ENCODE measurements around the gene AQP12B.

The AQP12B gene

DNA sequence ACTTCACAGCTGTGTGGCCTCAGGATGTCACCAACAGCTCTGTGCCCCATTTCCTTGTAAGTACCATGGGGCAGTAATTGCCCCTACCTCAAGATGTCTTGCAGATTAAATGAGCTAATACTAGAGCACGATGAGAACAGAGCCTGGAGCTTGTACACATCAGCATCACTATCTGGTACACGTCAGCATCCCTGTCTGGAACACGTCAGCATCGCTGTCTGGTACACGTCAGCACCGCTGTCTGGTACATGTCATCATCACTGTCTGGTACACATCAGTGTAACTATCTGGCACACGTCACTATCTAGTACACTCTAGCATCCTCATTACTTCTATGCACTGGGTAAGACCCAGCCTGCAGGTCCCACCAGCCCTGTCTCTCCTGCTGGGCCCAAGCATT lies 46.1 kb upstream of the AQP12B start:
- peaks cover 10% of the 10 kb centered on the region; the same call in 1 of the 2 replicates for H3K27me3 ChIP-seq (ENCODE audit: insufficient read depth, low read depth)
- no peaks in the 10 kb centered on the region for H3K79me2 ChIP-seq (ENCODE audit: insufficient read depth, low read depth)
- no peaks in the 10 kb centered on the region for H4K20me1 ChIP-seq (ENCODE audit: insufficient read depth)
- no peaks in the 10 kb centered on the region for H3K4me1 ChIP-seq (ENCODE audit: low read depth, poor library complexity, severe bottlenecking)
- H3K36me3 ChIP-seq (ENCODE audit: insufficient read depth): no peaks in the 10 kb centered on the region
- TF ChIP-seq, protein P1, sequence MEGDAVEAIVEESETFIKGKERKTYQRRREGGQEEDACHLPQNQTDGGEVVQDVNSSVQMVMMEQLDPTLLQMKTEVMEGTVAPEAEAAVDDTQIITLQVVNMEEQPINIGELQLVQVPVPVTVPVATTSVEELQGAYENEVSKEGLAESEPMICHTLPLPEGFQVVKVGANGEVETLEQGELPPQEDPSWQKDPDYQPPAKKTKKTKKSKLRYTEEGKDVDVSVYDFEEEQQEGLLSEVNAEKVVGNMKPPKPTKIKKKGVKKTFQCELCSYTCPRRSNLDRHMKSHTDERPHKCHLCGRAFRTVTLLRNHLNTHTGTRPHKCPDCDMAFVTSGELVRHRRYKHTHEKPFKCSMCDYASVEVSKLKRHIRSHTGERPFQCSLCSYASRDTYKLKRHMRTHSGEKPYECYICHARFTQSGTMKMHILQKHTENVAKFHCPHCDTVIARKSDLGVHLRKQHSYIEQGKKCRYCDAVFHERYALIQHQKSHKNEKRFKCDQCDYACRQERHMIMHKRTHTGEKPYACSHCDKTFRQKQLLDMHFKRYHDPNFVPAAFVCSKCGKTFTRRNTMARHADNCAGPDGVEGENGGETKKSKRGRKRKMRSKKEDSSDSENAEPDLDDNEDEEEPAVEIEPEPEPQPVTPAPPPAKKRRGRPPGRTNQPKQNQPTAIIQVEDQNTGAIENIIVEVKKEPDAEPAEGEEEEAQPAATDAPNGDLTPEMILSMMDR (conservative IDR thresholded peaks at IDR 0.05; ENCODE audit: low read depth, low read length): no peak
- H3K9ac ChIP-seq: no peak overlapping the region
- no peak overlapping the region for H3K4me3 ChIP-seq (IDR thresholded peaks at IDR 0.05; ENCODE audit: insufficient read depth, low read depth, low read length)
- no peak overlapping the region for H3K4me2 ChIP-seq
- H3K27ac ChIP-seq: no peak overlapping the region
- no peak overlapping the region for H2AFZ ChIP-seq (ENCODE audit: low read depth)

DNA sequence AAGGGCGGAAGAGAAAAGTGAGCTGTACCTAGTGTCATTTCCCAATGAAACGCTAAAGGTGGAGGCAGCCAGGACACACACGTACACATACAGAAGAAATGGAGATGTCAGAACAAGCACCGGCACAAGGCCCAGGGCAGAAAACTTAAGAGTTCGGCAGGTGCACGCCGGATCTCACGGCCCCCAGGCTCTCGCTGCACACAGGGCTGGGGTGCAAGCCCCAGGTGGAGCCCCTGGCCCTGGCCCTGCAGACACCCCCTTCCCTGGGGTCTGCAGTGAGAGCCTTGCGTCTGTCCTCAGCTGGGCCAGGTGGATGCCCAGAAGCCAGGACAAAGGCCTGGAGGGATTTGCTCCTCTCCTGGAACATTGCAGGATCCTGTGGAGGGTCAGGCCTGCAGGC lies 45.7 kb upstream of the AQP12B start:
- no peaks in the 10 kb centered on the region for H3K79me2 ChIP-seq (ENCODE audit: insufficient read depth, low read depth)
- no peaks in the 10 kb centered on the region for H3K36me3 ChIP-seq (ENCODE audit: insufficient read depth)
- TF ChIP-seq, protein P1 (conservative IDR thresholded peaks at IDR 0.05; ENCODE audit: low read depth, low read length): no peak
- no peak overlapping the region for H3K4me3 ChIP-seq (IDR thresholded peaks at IDR 0.05; ENCODE audit: insufficient read depth, low read depth, low read length)
- no peak overlapping the region for H3K9ac ChIP-seq
- H3K4me2 ChIP-seq: no peak overlapping the region
- H3K27me3 ChIP-seq (ENCODE audit: insufficient read depth, low read depth): peaks cover 10% of the 10 kb centered on the region; the same call in 1 of the 2 replicates
- no peak overlapping the region for H3K27ac ChIP-seq
- no peaks in the 10 kb centered on the region for H3K4me1 ChIP-seq (ENCODE audit: low read depth, poor library complexity, severe bottlenecking)
- H2AFZ ChIP-seq (ENCODE audit: low read depth): no peak overlapping the region
- no peaks in the 10 kb centered on the region for H4K20me1 ChIP-seq (ENCODE audit: insufficient read depth)

DNA sequence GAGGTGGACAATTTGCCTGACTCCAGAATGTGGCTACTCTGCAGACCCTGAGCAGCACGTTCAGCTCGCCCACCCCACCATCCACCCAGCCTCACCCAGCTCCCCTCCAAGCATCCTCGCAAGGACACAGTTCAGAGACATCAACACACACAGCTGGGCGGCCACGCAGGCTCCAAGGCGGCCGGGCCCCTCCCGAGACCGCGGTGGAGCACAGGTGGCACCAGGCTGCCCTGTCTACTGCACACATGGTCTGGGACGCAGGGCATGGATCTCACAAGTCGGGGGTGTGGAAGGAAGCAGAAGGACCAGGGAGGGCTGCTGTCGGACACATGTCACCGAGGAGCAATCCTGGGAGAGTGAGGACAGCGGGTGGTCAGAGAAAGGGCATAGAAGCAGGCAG lies 45.2 kb upstream of the AQP12B start:
- TF ChIP-seq, protein P1 (conservative IDR thresholded peaks at IDR 0.05; ENCODE audit: low read depth, low read length): no peak
- no peak overlapping the region for H2AFZ ChIP-seq (ENCODE audit: low read depth)
- no peak overlapping the region for H3K27ac ChIP-seq
- no peak overlapping the region for H3K4me2 ChIP-seq
- no peak overlapping the region for H3K9ac ChIP-seq
- no peaks in the 10 kb centered on the region for H3K4me1 ChIP-seq (ENCODE audit: low read depth, poor library complexity, severe bottlenecking)
- H4K20me1 ChIP-seq (ENCODE audit: insufficient read depth): no peaks in the 10 kb centered on the region
- no peaks in the 10 kb centered on the region for H3K36me3 ChIP-seq (ENCODE audit: insufficient read depth)
- H3K27me3 ChIP-seq (ENCODE audit: insufficient read depth, low read depth): peaks cover 10% of the 10 kb centered on the region; the same call in 1 of the 2 replicates
- no peak overlapping the region for H3K4me3 ChIP-seq (IDR thresholded peaks at IDR 0.05; ENCODE audit: insufficient read depth, low read depth, low read length)
- H3K79me2 ChIP-seq (ENCODE audit: insufficient read depth, low read depth): no peaks in the 10 kb centered on the region

DNA sequence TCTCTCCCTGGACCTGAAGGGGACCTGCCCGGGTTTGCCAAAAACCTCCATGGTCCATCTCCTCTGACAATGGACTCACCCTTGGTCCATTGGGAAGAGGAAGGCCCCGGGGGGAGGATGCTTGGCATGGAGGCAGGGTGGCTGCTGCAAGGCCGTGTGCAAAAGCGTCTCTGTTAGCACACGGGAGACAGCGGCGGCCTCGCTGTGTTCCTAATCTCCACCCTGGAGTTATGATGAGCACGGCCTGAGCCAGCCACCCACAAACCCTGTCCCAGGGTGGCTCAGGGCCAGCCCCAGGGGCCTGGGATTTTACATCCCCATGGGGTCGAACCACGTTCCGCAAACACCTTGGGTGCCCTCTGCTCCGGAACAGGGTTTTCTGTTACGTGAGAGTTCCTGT lies 44.8 kb upstream of the AQP12B start:
- no peaks in the 10 kb centered on the region for H3K79me2 ChIP-seq (ENCODE audit: insufficient read depth, low read depth)
- H3K27ac ChIP-seq: no peak overlapping the region
- H3K36me3 ChIP-seq (ENCODE audit: insufficient read depth): no peaks in the 10 kb centered on the region
- H2AFZ ChIP-seq (ENCODE audit: low read depth): no peak overlapping the region
- TF ChIP-seq, protein P1 (conservative IDR thresholded peaks at IDR 0.05; ENCODE audit: low read depth, low read length): no peak
- H3K4me3 ChIP-seq (IDR thresholded peaks at IDR 0.05; ENCODE audit: insufficient read depth, low read depth, low read length): no peak overlapping the region
- no peaks in the 10 kb centered on the region for H3K4me1 ChIP-seq (ENCODE audit: low read depth, poor library complexity, severe bottlenecking)
- H4K20me1 ChIP-seq (ENCODE audit: insufficient read depth): no peaks in the 10 kb centered on the region
- no peak overlapping the region for H3K9ac ChIP-seq
- H3K4me2 ChIP-seq: no peak overlapping the region
- peaks cover 10% of the 10 kb centered on the region; the same call in 1 of the 2 replicates for H3K27me3 ChIP-seq (ENCODE audit: insufficient read depth, low read depth)

Measured in KMS-11 (cell line).